ENCODE data around the gene SMG9.

Gene SMG9, protein sequence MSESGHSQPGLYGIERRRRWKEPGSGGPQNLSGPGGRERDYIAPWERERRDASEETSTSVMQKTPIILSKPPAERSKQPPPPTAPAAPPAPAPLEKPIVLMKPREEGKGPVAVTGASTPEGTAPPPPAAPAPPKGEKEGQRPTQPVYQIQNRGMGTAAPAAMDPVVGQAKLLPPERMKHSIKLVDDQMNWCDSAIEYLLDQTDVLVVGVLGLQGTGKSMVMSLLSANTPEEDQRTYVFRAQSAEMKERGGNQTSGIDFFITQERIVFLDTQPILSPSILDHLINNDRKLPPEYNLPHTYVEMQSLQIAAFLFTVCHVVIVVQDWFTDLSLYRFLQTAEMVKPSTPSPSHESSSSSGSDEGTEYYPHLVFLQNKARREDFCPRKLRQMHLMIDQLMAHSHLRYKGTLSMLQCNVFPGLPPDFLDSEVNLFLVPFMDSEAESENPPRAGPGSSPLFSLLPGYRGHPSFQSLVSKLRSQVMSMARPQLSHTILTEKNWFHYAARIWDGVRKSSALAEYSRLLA

GRCh38 chr19:43754503-43755255 lies at the start of gene SMG9:
SMG9 (minus strand) TSS chr19:43754962; CDS start chr19:43750741, 4,221 bp downstream.
- in situ Hi-C loops (cut with MboI; ENCODE audit: low sequenced_read_pairs), result no loop called here

DNA sequence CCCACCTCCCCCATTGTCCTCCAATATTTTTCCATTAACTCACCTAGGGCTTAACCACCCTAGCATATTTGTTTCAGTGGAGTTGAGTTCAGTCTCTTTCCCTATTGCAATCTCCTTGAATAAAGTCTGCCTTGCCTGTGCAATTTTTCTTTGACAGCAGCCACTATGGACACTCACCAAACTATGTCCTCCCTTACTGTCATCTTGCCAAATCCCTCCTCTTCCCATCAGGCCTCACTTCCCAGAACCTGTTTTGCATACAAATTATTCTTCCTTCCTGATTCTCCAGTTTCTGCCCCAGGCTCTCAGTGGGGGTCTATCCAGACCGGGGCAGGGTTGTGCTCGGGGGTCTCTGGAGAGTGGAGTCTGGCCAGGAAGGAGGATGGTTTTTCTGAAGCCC lies 49.7 kb upstream of the SMG9 start:
- in situ Hi-C loops (cut with MboI; ENCODE audit: low sequenced_read_pairs), result no loop called here

DNA sequence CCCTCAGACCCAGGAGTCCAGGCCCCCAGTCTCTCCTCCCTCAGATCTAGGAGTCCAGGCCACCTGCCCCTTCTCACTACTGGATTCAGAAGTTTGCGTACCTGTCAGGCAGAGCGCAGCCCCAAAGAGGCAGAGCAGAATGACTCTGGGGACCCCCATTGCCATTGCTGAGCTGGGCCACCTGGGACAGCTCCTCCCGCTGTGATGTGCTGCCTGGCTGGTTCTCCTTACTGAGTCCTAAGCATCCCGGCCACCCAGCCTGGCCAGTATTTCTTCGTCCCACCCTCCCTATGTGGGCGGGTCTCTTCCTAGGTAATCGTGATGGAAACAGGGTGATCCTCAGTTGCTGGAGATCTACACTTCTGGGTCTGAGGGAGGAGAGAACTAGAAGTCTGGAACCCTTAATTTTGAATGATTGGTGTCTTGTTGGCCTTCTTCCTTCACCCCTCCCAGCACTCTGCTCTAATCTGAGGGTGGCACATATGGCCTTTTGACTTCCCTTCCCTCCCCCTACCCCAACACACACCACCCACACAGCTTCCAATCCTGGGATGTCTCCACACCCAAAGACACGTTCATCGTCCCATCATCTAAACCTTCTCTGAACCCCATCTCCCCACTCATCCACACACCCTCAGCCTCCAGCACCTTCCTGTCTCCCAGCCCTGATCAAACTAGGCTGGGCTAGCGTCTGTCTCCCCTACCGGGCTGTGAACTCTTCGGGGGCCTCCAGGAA lies 47.6 kb upstream of the SMG9 start, which contains the start of gene LYPD5:
Gene LYPD5 (minus strand): TSS at position 232 of the 736 bp plus-strand sequence. CDS start 67 bp downstream, at position 165.
- in situ Hi-C loops (cut with MboI; ENCODE audit: low sequenced_read_pairs), result no loop called here

DNA sequence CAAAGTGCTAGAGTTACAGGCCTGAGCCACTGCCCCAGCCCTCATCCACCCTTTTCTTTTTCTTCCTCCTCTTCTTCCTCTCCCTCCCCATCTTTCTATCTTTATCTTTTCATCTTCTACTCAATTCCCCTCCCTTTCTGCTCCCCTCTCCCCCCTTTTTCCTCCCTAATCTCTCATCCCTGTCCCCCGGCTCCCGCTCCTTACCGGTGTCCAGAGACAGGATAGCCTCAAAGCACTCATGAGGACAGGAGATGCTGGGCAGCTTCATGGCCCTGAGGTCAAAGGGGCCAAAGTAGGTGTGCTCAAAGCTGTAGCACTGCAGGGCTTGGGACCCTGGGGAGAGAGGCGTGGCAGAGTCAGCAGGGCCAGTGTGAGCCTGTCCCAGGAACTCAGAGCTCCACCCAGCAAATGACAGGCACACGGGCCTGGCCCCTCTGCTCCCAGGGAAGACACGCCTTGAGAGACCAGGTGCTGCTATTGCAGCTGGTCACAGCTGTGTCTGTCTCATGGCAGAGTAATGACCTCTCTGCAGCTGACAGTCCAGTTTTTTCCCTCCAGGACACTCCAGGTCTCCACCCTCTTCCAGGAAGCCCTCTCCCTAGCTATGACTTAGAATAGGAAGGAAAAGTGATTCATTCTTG lies 44.9 kb upstream of the SMG9 start:
- in situ Hi-C loops (cut with MboI; ENCODE audit: low sequenced_read_pairs), result loop anchor here (25.0 kb wide), 1 partner anchor 337 kb away; the partner anchor contains the start of gene LYPD3

GRCh38 chr19:43798546-43799409 lies 44.0 kb upstream of the SMG9 start:
- in situ Hi-C loops (cut with MboI; ENCODE audit: low sequenced_read_pairs), result loop anchor here (25.0 kb wide), 1 partner anchor 336 kb away; the partner anchor contains the start of gene LYPD3

DNA sequence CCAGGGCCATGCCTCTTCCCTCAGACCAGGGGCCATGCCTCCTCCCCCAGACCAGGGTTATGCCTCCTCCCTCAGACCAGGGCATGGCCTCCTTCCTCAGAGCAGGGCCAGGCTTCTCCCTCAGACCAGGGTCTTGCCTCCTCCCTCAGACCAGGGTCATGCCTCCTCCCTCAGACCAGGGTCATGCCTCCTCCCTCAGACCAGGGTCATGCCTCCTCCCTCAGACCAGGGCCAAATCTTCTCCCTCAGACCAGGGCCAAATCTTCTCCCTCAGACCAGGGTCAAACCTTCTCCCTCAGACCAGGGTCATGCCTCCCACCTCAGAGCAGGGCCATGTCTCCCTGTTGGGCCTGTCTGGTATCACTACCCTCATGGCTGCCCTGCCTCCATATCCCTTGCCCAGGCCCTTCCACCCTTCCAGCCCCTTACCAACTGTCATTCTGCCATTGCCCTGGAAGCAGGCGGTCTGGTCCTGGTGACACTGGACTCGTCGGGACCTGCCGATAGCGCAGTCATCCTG lies 43.3 kb upstream of the SMG9 start:
- in situ Hi-C loops (cut with MboI; ENCODE audit: low sequenced_read_pairs), result loop anchor here (25.0 kb wide), 1 partner anchor 336 kb away; the partner anchor contains the start of gene LYPD3

GRCh38 chr19:43797556-43797955 lies 42.8 kb upstream of the SMG9 start:
- in situ Hi-C loops (cut with MboI; ENCODE audit: low sequenced_read_pairs), result loop anchor here (25.0 kb wide), 1 partner anchor 335 kb away; the partner anchor contains the start of gene LYPD3

DNA sequence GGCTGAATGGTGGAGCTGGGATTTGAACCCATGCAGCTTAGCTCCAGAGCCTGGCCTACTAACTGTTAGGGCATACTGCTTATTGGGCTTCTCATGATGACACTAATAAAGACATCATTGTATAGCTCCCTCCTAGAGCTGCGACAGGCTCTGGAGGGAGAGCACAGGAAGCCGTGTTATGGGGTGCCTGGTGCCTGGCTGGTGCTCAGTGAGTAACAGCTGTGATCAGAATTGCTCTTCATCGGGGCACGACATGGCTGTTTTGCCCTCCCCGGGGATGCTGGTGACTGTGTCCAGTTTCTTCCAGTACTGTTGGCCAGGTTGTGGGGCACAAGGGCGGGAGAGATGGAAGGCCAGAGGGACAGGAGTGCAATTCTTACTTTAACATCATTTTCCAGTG lies 42.4 kb upstream of the SMG9 start:
- in situ Hi-C loops (cut with MboI; ENCODE audit: low sequenced_read_pairs), result loop anchor here (25.0 kb wide), 1 partner anchor 335 kb away; the partner anchor contains the start of gene LYPD3

- in situ Hi-C loops (cut with MboI; ENCODE audit: low sequenced_read_pairs), result loop anchor here (25.0 kb wide), 1 partner anchor 328 kb away; the partner anchor contains the start of gene LYPD3
Observed at GRCh38 chr19:43790587-43790986, 35.8 kb upstream of the SMG9 start.

GRCh38 chr19:43789029-43789428 lies 34.3 kb upstream of the SMG9 start:
- in situ Hi-C loops (cut with MboI; ENCODE audit: low sequenced_read_pairs), result loop anchor here (25.0 kb wide), 1 partner anchor 327 kb away; the partner anchor contains the start of gene LYPD3

- in situ Hi-C loops (cut with MboI; ENCODE audit: low sequenced_read_pairs), result loop anchor here (25.0 kb wide), 1 partner anchor 324 kb away; the partner anchor contains the start of gene LYPD3
Observed at GRCh38 chr19:43786665-43787064, 31.9 kb upstream of the SMG9 start.

GRCh38 chr19:43784981-43785808 lies 30.4 kb upstream of the SMG9 start:
- in situ Hi-C loops (cut with MboI; ENCODE audit: low sequenced_read_pairs), result loop anchor here (5.0 to 25.0 kb wide), 2 partner anchors 38 to 323 kb away; partner anchors contain the start of gene LYPD3

DNA sequence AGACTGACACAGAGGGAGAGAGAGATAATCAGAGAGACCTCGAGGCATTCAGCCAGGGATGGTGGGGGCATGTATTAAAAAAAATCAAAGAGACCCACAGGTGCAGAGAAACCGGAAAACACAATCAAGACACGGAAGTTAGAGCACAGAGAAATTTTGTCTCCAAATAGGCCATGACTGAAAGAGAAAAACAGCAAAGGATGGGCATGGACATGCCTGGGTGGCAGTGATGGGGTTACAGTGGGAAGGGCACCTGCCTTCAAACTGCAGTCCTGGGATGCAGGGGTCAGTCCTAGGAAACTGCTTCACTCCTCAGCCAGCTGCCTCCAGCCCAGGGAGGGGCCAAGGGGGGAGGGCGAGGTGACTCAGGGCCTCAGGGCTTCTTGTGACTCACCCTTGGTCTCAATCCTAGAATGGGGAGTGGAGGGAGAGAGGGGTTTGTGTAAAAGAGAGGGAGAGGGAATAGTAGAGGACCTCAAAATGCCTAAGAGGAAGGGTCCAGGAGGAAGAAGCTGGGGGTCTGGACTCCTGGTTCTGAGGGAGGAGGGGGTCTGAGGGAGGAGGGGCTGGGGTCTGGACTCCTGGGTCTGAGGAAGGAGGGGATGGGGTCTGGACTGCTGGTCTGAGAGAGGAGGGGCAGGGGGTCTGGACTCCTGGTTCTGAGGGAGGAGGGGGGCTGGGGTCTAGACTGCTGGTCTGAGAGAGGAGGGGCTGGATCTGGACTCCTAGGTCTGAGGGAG lies 29.6 kb upstream of the SMG9 start:
- in situ Hi-C loops (cut with MboI; ENCODE audit: low sequenced_read_pairs), result loop anchor here (5.0 to 25.0 kb wide), 2 partner anchors 37 to 322 kb away; partner anchors contain the start of gene LYPD3

- in situ Hi-C loops (cut with MboI; ENCODE audit: low sequenced_read_pairs), result loop anchor here (5.0 to 25.0 kb wide), 2 partner anchors 36 to 321 kb away; partner anchors contain the start of gene LYPD3
Observed at GRCh38 chr19:43783636-43784035, 28.9 kb upstream of the SMG9 start.

- in situ Hi-C loops (cut with MboI; ENCODE audit: low sequenced_read_pairs), result loop anchor here (5.0 to 25.0 kb wide), 2 partner anchors 35 to 320 kb away; partner anchors contain the start of gene LYPD3
Observed at GRCh38 chr19:43782689-43783231, 28.0 kb upstream of the SMG9 start.

- in situ Hi-C loops (cut with MboI; ENCODE audit: low sequenced_read_pairs), result loop anchor here (5.0 to 25.0 kb wide), 2 partner anchors 35 to 320 kb away; partner anchors contain the start of gene LYPD3
Observed at GRCh38 chr19:43782311-43782660, 27.5 kb upstream of the SMG9 start.

All from HL-60/S4 treated with phorbol 12-myristate 13-acetate at 8.2 ng/mL for 4 days and 3 days (cell line).